ENCODE data around the gene CELSR3.
A peak's percentile ranks its signal among the peaks of the same experiment; 100 is the strongest.

CELSR3 gene

GRCh38 chr3:48695393-48695753, 32.7 kb upstream of the CELSR3 start:
- TF ChIP-seq TAF1 (IDR thresholded peaks at IDR 0.05; ENCODE audit: low read depth) (no peak), TEAD4 (IDR thresholded peaks at IDR 0.05) (no peak), NFIC (IDR thresholded peaks at IDR 0.05) (no peak), MAX (IDR thresholded peaks at IDR 0.05) (no peak), USF1 (IDR thresholded peaks at IDR 0.05) (no peak), REST (IDR thresholded peaks at IDR 0.05; ENCODE audit: low read depth) (no peak), EP300 (IDR thresholded peaks at IDR 0.05; ENCODE audit: borderline replicate concordance) (no peak), CREB1 (IDR thresholded peaks at IDR 0.05; ENCODE audit: low read depth) (no peak), ZBTB7A (IDR thresholded peaks at IDR 0.05; ENCODE audit: low read depth) (no peak), YY1 (IDR thresholded peaks at IDR 0.05; ENCODE audit: low read depth) (no peak), CEBPB (IDR thresholded peaks at IDR 0.05) (no peak), TCF12 (IDR thresholded peaks at IDR 0.05; ENCODE audit: low read depth) (no peak), FOXM1 (IDR thresholded peaks at IDR 0.05; ENCODE audit: borderline replicate concordance, low read depth) (no peak), RAD21 (IDR thresholded peaks at IDR 0.05; ENCODE audit: low read depth) (no peak), EGR1 (IDR thresholded peaks at IDR 0.05) (no peak)

GRCh38 chr3:48694610-48695392, 32.1 kb upstream of the CELSR3 start:
- 0 out of 2 replicates have a peak, but pooled peaks have one; percentile 37 for TF ChIP-seq MAX (IDR thresholded peaks at IDR 0.05)
- no peak for TF ChIP-seq TAF1 (IDR thresholded peaks at IDR 0.05; ENCODE audit: low read depth)
- peak; percentile 91 for TF ChIP-seq CEBPB (IDR thresholded peaks at IDR 0.05)
- TF ChIP-seq NFIC (IDR thresholded peaks at IDR 0.05): peak; percentile 74

- TF ChIP-seq EP300 (IDR thresholded peaks at IDR 0.05; ENCODE audit: borderline replicate concordance) (no peak), EGR1 (IDR thresholded peaks at IDR 0.05) (no peak), CREB1 (IDR thresholded peaks at IDR 0.05; ENCODE audit: low read depth) (no peak)
Measured at GRCh38 chr3:48693826-48694225, 31.1 kb upstream of the CELSR3 start.

GRCh38 chr3:48692551-48692950, 29.9 kb upstream of the CELSR3 start:
- no peak for TF ChIP-seq REST (IDR thresholded peaks at IDR 0.05; ENCODE audit: low read depth)
- TF ChIP-seq USF1 (IDR thresholded peaks at IDR 0.05): no peak
- TF ChIP-seq FOXM1 (IDR thresholded peaks at IDR 0.05; ENCODE audit: borderline replicate concordance, low read depth): no peak
- TF ChIP-seq TAF1 (IDR thresholded peaks at IDR 0.05; ENCODE audit: low read depth): no peak
- TF ChIP-seq EGR1 (IDR thresholded peaks at IDR 0.05): no peak
- TF ChIP-seq TCF12 (IDR thresholded peaks at IDR 0.05; ENCODE audit: low read depth): no peak
- no peak for TF ChIP-seq NFIC (IDR thresholded peaks at IDR 0.05)
- TF ChIP-seq CREB1 (IDR thresholded peaks at IDR 0.05; ENCODE audit: low read depth): no peak
- TF ChIP-seq EP300 (IDR thresholded peaks at IDR 0.05; ENCODE audit: borderline replicate concordance): no peak
- no peak for TF ChIP-seq CEBPB (IDR thresholded peaks at IDR 0.05)
- no peak for TF ChIP-seq YY1 (IDR thresholded peaks at IDR 0.05; ENCODE audit: low read depth)
- TF ChIP-seq MAX (IDR thresholded peaks at IDR 0.05): no peak
- TF ChIP-seq RAD21 (IDR thresholded peaks at IDR 0.05; ENCODE audit: low read depth): no peak
- TF ChIP-seq ZBTB7A (IDR thresholded peaks at IDR 0.05; ENCODE audit: low read depth): no peak
- TF ChIP-seq TEAD4 (IDR thresholded peaks at IDR 0.05): no peak

GRCh38 chr3:48690846-48691458, 28.3 kb upstream of the CELSR3 start:
- no peak for TF ChIP-seq TAF1 (IDR thresholded peaks at IDR 0.05; ENCODE audit: low read depth)
- no peak for TF ChIP-seq TCF12 (IDR thresholded peaks at IDR 0.05; ENCODE audit: low read depth)
- TF ChIP-seq TEAD4 (IDR thresholded peaks at IDR 0.05): no peak
- TF ChIP-seq USF1 (IDR thresholded peaks at IDR 0.05): no peak
- TF ChIP-seq EP300 (IDR thresholded peaks at IDR 0.05; ENCODE audit: borderline replicate concordance): no peak
- TF ChIP-seq NFIC (IDR thresholded peaks at IDR 0.05): no peak
- no peak for TF ChIP-seq CREB1 (IDR thresholded peaks at IDR 0.05; ENCODE audit: low read depth)
- TF ChIP-seq CEBPB (IDR thresholded peaks at IDR 0.05): no peak
- no peak for TF ChIP-seq ZBTB7A (IDR thresholded peaks at IDR 0.05; ENCODE audit: low read depth)
